Measurements from ENCODE around the gene FUNDC2.

The FUNDC2 gene

DNA sequence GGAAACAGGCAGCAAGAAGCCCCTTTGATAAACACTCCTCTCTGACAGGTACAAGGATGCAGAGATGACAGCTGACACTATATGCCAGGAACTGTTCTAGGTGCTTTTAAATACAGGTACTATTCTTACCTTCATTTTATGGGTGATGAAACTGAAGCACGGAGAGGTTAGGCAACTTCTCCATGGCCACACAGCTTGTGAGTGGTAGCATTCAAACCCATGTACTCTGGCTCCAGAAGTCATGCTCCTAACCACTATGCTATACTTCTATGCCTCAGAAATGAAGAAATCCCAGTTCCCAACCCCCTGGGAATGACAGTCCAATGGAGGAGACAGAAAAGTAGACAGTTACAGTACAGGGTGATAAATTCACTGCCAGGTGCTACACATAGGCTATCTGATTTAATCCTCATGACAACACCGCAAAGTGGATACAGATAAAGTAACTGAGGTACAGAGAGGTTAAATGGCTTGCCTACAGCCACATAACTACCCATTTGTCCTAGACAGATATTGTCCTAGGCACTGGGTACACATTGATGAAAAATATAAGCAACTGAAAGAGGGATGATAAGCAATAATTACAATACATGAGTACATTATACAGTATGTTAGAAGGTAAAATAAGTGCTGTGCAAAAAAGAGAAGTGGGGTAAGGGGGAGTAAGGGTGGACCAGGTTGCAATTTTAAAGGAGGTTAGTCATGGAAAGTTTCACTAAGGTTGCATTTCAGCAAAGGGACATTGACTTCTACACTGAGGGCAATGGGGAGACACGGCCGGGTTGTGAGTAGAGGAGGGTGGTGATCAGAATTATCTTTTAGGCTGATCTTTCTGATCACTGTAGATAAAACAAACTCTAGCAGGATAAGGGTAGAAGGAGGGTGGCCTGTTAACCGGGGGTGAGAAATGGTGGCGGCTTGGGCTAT is 2.5 kb upstream of the FUNDC2 start:
- Histone ChIP-seq H3K4ac (ENCODE audit: low read length) (no peak overlapping the region), H3K27ac (replicated peaks; ENCODE audit: low read length) (no peak overlapping the region), H3K23ac (ENCODE audit: low read depth, low read length, poor library complexity) (no peak overlapping the region), H2AK5ac (ENCODE audit: low read depth, low read length) (no peak overlapping the region), H3K14ac (ENCODE audit: low read length) (no peak overlapping the region), H2BK120ac (ENCODE audit: low read depth, low read length) (no peak overlapping the region), H3K27me3 (ENCODE audit: control insufficient read depth in 3 of 3, insufficient read depth in 3 of 3, low read depth in 1 of 3, low read length in 3 of 3) (no peaks in the 10 kb centered on the region), H3K9ac (ENCODE audit: low read depth, low read length, poor library complexity) (no peak overlapping the region), H4K8ac (ENCODE audit: low read depth, low read length) (no peak overlapping the region), H4K91ac (ENCODE audit: low read depth, low read length, poor library complexity) (no peak overlapping the region), H3K18ac (ENCODE audit: low read length) (no peak overlapping the region), H3K4me3 (ENCODE audit: low read length in 2 of 2) (no peak overlapping the region), H3K4me2 (ENCODE audit: insufficient read depth, low read length, poor library complexity, severe bottlenecking) (no peak overlapping the region), H3K79me1 (ENCODE audit: low read depth, low read length) (no peaks in the 10 kb centered on the region), H3K4me1 (ENCODE audit: control insufficient read depth in 2 of 2, insufficient read depth in 1 of 2, low read depth in 1 of 2, low read length in 2 of 2) (no peaks in the 10 kb centered on the region), H3K36me3 (replicated peaks in 1 of 2; ENCODE audit: control insufficient read depth in 2 of 2, insufficient read depth in 2 of 2, low read length in 2 of 2) (no peaks in the 10 kb centered on the region), H2BK5ac (ENCODE audit: low read length) (no peak overlapping the region), H2BK15ac (ENCODE audit: low read length) (no peak overlapping the region), H2AFZ (ENCODE audit: low read length) (no peak overlapping the region), H2BK12ac (ENCODE audit: low read length) (no peak overlapping the region), H3K9me3 (replicated peaks in 1 of 2; ENCODE audit: control insufficient read depth in 2 of 2, insufficient read depth in 1 of 2, low read depth in 1 of 2, low read length in 2 of 2) (no peaks in the 10 kb centered on the region)
- DNase-seq (ENCODE audit: low spot score): no peak
- WGBS, 2 donors (ENCODE audit: extremely low coverage in 2 of 2, insufficient read length in 2 of 2, insufficient replicate concordance in 1 of 2): no CpG with 5 or more reads among the region's 6 CpGs

DNA sequence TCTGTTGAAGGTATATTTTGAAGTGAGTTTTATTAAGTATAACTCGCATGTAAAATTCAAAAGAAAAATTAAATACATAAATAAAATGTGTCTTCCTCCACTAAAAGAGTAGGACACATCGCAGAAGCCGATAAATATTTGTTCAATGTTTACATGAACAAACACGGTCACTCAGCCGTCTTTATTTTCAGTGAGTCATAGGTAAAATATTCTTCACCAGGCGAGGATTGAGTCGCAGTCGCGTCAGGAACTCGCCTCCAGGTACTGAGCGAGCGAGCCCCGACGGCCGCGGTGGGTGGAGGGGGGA is 271 bp upstream of the FUNDC2 start:
- Histone ChIP-seq H3K18ac (ENCODE audit: low read length) (no peak overlapping the region), H3K27me3 (ENCODE audit: control insufficient read depth in 3 of 3, insufficient read depth in 3 of 3, low read depth in 1 of 3, low read length in 3 of 3) (no peaks in the 10 kb centered on the region), H3K9ac (ENCODE audit: low read depth, low read length, poor library complexity) (no peak overlapping the region), H2BK5ac (ENCODE audit: low read length) (no peak overlapping the region), H3K4me1 (ENCODE audit: control insufficient read depth in 2 of 2, insufficient read depth in 1 of 2, low read depth in 1 of 2, low read length in 2 of 2) (no peaks in the 10 kb centered on the region), H2AFZ (ENCODE audit: low read length) (peak overlapping the region; percentile 89), H2AK5ac (ENCODE audit: low read depth, low read length) (no peak overlapping the region), H3K9me3 (replicated peaks in 1 of 2; ENCODE audit: control insufficient read depth in 2 of 2, insufficient read depth in 1 of 2, low read depth in 1 of 2, low read length in 2 of 2) (no peaks in the 10 kb centered on the region), H2BK12ac (ENCODE audit: low read length) (no peak overlapping the region), H3K79me1 (ENCODE audit: low read depth, low read length) (no peaks in the 10 kb centered on the region), H4K91ac (ENCODE audit: low read depth, low read length, poor library complexity) (no peak overlapping the region), H3K4ac (ENCODE audit: low read length) (no peak overlapping the region), H2BK15ac (ENCODE audit: low read length) (no peak overlapping the region), H2BK120ac (ENCODE audit: low read depth, low read length) (no peak overlapping the region), H3K36me3 (replicated peaks in 1 of 2; ENCODE audit: control insufficient read depth in 2 of 2, insufficient read depth in 2 of 2, low read length in 2 of 2) (no peaks in the 10 kb centered on the region), H3K27ac (replicated peaks; ENCODE audit: low read length) (peak overlapping the region; percentile 61), H3K23ac (ENCODE audit: low read depth, low read length, poor library complexity) (no peak overlapping the region), H3K14ac (ENCODE audit: low read length) (no peak overlapping the region), H3K4me3 (ENCODE audit: low read length in 2 of 2) (peak overlapping the region; percentile 72 to 77), H4K8ac (ENCODE audit: low read depth, low read length) (no peak overlapping the region), H3K4me2 (ENCODE audit: insufficient read depth, low read length, poor library complexity, severe bottlenecking) (no peak overlapping the region)
- DNase-seq (ENCODE audit: low spot score): no peak
- WGBS, 2 donors (ENCODE audit: extremely low coverage in 2 of 2, insufficient read length in 2 of 2, insufficient replicate concordance in 1 of 2): no CpG with 5 or more reads among the region's 16 CpGs

DNA sequence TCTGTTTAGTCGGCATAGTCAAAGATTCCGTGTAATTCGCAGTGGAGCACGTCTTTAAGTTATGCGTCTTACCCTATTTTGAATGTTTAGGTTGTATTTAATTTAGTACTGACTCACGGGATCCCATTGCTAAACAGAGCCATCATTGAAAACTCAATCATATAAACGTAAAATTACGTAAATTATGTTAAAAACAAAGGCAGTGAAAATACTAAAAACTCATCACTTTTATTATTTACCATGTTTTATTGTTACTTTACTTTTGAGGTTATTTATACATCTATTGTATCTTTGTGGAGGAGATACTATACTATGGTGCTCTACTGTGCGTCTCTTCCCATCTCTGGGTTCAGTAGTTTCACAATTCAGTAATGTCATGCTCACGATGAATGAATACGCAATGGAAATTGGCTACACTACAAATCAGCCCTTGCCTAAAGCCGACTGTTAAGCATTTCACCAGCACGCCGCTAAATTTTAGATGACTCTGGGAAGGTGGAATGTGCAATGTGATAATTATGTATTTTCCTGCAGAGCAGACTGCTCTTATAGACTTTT is 944 bp downstream of the FUNDC2 start:
- no peak overlapping the region for H3K9ac ChIP-seq (ENCODE audit: low read depth, low read length, poor library complexity)
- no peak overlapping the region for H3K14ac ChIP-seq (ENCODE audit: low read length)
- H3K18ac ChIP-seq (ENCODE audit: low read length): no peak overlapping the region
- H3K36me3 ChIP-seq (replicated peaks in 1 of 2; ENCODE audit: control insufficient read depth in 2 of 2, insufficient read depth in 2 of 2, low read length in 2 of 2): no peaks in the 10 kb centered on the region
- H4K8ac ChIP-seq (ENCODE audit: low read depth, low read length): no peak overlapping the region
- no peak overlapping the region for H3K4ac ChIP-seq (ENCODE audit: low read length)
- no peak overlapping the region for H4K91ac ChIP-seq (ENCODE audit: low read depth, low read length, poor library complexity)
- H2AFZ ChIP-seq (ENCODE audit: low read length): peak overlapping the region; percentile 89
- no peak overlapping the region for H2BK12ac ChIP-seq (ENCODE audit: low read length)
- no peak overlapping the region for H2BK5ac ChIP-seq (ENCODE audit: low read length)
- peak overlapping the region; percentile 77 to 92 for H3K4me3 ChIP-seq (ENCODE audit: low read length in 2 of 2)
- H3K23ac ChIP-seq (ENCODE audit: low read depth, low read length, poor library complexity): no peak overlapping the region
- H3K4me1 ChIP-seq (ENCODE audit: control insufficient read depth in 2 of 2, insufficient read depth in 1 of 2, low read depth in 1 of 2, low read length in 2 of 2): no peaks in the 10 kb centered on the region
- no peak overlapping the region for H2BK120ac ChIP-seq (ENCODE audit: low read depth, low read length)
- H2BK15ac ChIP-seq (ENCODE audit: low read length): no peak overlapping the region
- H3K79me1 ChIP-seq (ENCODE audit: low read depth, low read length): no peaks in the 10 kb centered on the region
- DNase-seq (ENCODE audit: low spot score): no peak
- WGBS, 2 donors (ENCODE audit: extremely low coverage in 2 of 2, insufficient read length in 2 of 2, insufficient replicate concordance in 1 of 2): no CpG with 5 or more reads among the region's 14 CpGs
- no peaks in the 10 kb centered on the region for H3K27me3 ChIP-seq (ENCODE audit: control insufficient read depth in 3 of 3, insufficient read depth in 3 of 3, low read depth in 1 of 3, low read length in 3 of 3)
- peak overlapping the region; percentile 56 for H3K4me2 ChIP-seq (ENCODE audit: insufficient read depth, low read length, poor library complexity, severe bottlenecking)
- H3K9me3 ChIP-seq (replicated peaks in 1 of 2; ENCODE audit: control insufficient read depth in 2 of 2, insufficient read depth in 1 of 2, low read depth in 1 of 2, low read length in 2 of 2): no peaks in the 10 kb centered on the region
- H3K27ac ChIP-seq (replicated peaks; ENCODE audit: low read length): peak overlapping the region; percentile 81
- no peak overlapping the region for H2AK5ac ChIP-seq (ENCODE audit: low read depth, low read length)

GRCh38 chrX:155028129-155028528 is 1.5 kb downstream of the FUNDC2 start:
- no peak overlapping the region for H3K18ac ChIP-seq (ENCODE audit: low read length)
- H3K4me1 ChIP-seq (ENCODE audit: control insufficient read depth in 2 of 2, insufficient read depth in 1 of 2, low read depth in 1 of 2, low read length in 2 of 2): no peaks in the 10 kb centered on the region
- no peak overlapping the region for H3K27ac ChIP-seq (replicated peaks; ENCODE audit: low read length)
- H3K9me3 ChIP-seq (replicated peaks in 1 of 2; ENCODE audit: control insufficient read depth in 2 of 2, insufficient read depth in 1 of 2, low read depth in 1 of 2, low read length in 2 of 2): peaks cover 0 to under 1% of the 10 kb centered on the region in 2 donors
- H3K9ac ChIP-seq (ENCODE audit: low read depth, low read length, poor library complexity): no peak overlapping the region
- no peak overlapping the region for H4K91ac ChIP-seq (ENCODE audit: low read depth, low read length, poor library complexity)
- no peaks in the 10 kb centered on the region for H3K36me3 ChIP-seq (replicated peaks in 1 of 2; ENCODE audit: control insufficient read depth in 2 of 2, insufficient read depth in 2 of 2, low read length in 2 of 2)
- peak overlapping the region in 1 of 2 donors; percentile 77 for H3K4me3 ChIP-seq (ENCODE audit: low read length in 2 of 2)
- DNase-seq (ENCODE audit: low spot score): no peak
- no peak overlapping the region for H4K8ac ChIP-seq (ENCODE audit: low read depth, low read length)
- no peak overlapping the region for H3K4ac ChIP-seq (ENCODE audit: low read length)
- no peak overlapping the region for H3K23ac ChIP-seq (ENCODE audit: low read depth, low read length, poor library complexity)
- H2AK5ac ChIP-seq (ENCODE audit: low read depth, low read length): no peak overlapping the region
- H3K27me3 ChIP-seq (ENCODE audit: control insufficient read depth in 3 of 3, insufficient read depth in 3 of 3, low read depth in 1 of 3, low read length in 3 of 3): no peaks in the 10 kb centered on the region
- no peaks in the 10 kb centered on the region for H3K79me1 ChIP-seq (ENCODE audit: low read depth, low read length)
- H2BK12ac ChIP-seq (ENCODE audit: low read length): no peak overlapping the region
- no peak overlapping the region for H2BK120ac ChIP-seq (ENCODE audit: low read depth, low read length)
- no peak overlapping the region for H2AFZ ChIP-seq (ENCODE audit: low read length)
- no CpG with 5 or more reads among the region's 3 CpGs for whole genome bisulfite sequencing, 2 donors (ENCODE audit: extremely low coverage in 2 of 2, insufficient read length in 2 of 2, insufficient replicate concordance in 1 of 2)
- H3K14ac ChIP-seq (ENCODE audit: low read length): no peak overlapping the region
- no peak overlapping the region for H3K4me2 ChIP-seq (ENCODE audit: insufficient read depth, low read length, poor library complexity, severe bottlenecking)
- no peak overlapping the region for H2BK5ac ChIP-seq (ENCODE audit: low read length)
- H2BK15ac ChIP-seq (ENCODE audit: low read length): no peak overlapping the region
